Renal pelvis (tissue), 4 donors: Measurements from ENCODE around the gene ARHGEF26. TPM values are rescaled to one million over a fixed set of nuclear protein-coding genes. Genes with fewer than 3 reads are reported as not detected.

Experiments
- DNase-seq: peaks from one replicate; pipeline ENCODE4 v3.0.0-alpha.2; 2013
- polyA plus RNA-seq, 3 donors: library from polyadenylated mRNA; unstranded; fragments of 120-200 nt; gene quantifications; one replicate each; pipeline ENCODE4 v1.2.1, GENCODE V29; 2013; ENCODE audit not compliant: insufficient read length in 3 of 3

Gene ARHGEF26
- polyA plus RNA-seq, 3 donors, result 13.4 to 17.0 (median 16.6) TPM

GRCh38 chr3:154194877-154195276, 73.7 kb downstream of the ARHGEF26 start:
- no peak for DNase-seq

- DNase-seq, result no peak
These were observed 74.6 kb downstream of the ARHGEF26 start for GRCh38 chr3:154195620-154196356.

GRCh38 chr3:154197751-154198150, 76.6 kb downstream of the ARHGEF26 start:
- no peak for DNase-seq

- no peak for DNase-seq
These were observed 88.3 kb downstream of the ARHGEF26 start for GRCh38 chr3:154209499-154209898.

- DNase-seq, result no peak
These were observed 89.8 kb downstream of the ARHGEF26 start for GRCh38 chr3:154210986-154211385.

GRCh38 chr3:154214306-154214705, 93.1 kb downstream of the ARHGEF26 start:
- DNase-seq, result no peak

- DNase-seq, result no peak
These were observed 96.5 kb downstream of the ARHGEF26 start for GRCh38 chr3:154217671-154218070.

GRCh38 chr3:154218728-154219127, 97.5 kb downstream of the ARHGEF26 start:
- no peak for DNase-seq

GRCh38 chr3:154220462-154220861, 99.3 kb downstream of the ARHGEF26 start:
- DNase-seq, result no peak

- no peak for DNase-seq
These were observed 102.3 kb downstream of the ARHGEF26 start for GRCh38 chr3:154223519-154223918.

- no peak for DNase-seq
These were observed 103.2 kb downstream of the ARHGEF26 start for GRCh38 chr3:154224366-154224765.

GRCh38 chr3:154224866-154225265, 103.7 kb downstream of the ARHGEF26 start:
- no peak for DNase-seq

GRCh38 chr3:154225536-154225935, 104.3 kb downstream of the ARHGEF26 start:
- no peak for DNase-seq

GRCh38 chr3:154227531-154227930, 106.3 kb downstream of the ARHGEF26 start:
- DNase-seq, result peak; percentile 12

GRCh38 chr3:154228561-154229216, 107.5 kb downstream of the ARHGEF26 start:
- no peak for DNase-seq

- no peak for DNase-seq
These were observed 108.0 kb downstream of the ARHGEF26 start for GRCh38 chr3:154229217-154229590.

- no peak for DNase-seq
These were observed 114.1 kb downstream of the ARHGEF26 start for GRCh38 chr3:154235330-154235729.

- DNase-seq, result no peak
These were observed 115.1 kb downstream of the ARHGEF26 start for GRCh38 chr3:154236331-154236730.

GRCh38 chr3:154240235-154240634, 119.0 kb downstream of the ARHGEF26 start:
- no peak for DNase-seq

- no peak for DNase-seq
These were observed 120.3 kb downstream of the ARHGEF26 start for GRCh38 chr3:154241496-154241895.

GRCh38 chr3:154242766-154243165, 121.6 kb downstream of the ARHGEF26 start:
- DNase-seq, result no peak

GRCh38 chr3:154243353-154243752, 122.2 kb downstream of the ARHGEF26 start:
- DNase-seq, result no peak

GRCh38 chr3:154244644-154245043, 123.5 kb downstream of the ARHGEF26 start:
- DNase-seq, result no peak
